GM23338 (cell line): ENCODE results near the gene SGMS2. TPM values are rescaled to one million over a fixed set of nuclear protein-coding genes. Genes with fewer than 3 reads are reported as not detected.

Source experiments
- ATAC-seq: fragments of 200-7000 bp; cut with Tn5 transposase; 3 replicates; pipeline ENCODE4 v1.9.1; 2020
- DNase-seq: peaks from one replicate; pipeline ENCODE4 v3.0.0-alpha.2; 2015; ENCODE audit warnings: low spot score
- H2AFZ ChIP-seq: fragments of 200-600 bp; sonication (generic); 2 replicates; pipeline ENCODE4 v1.8.0; 2016; ENCODE audit warnings: antibody characterized with exemption, mild to moderate bottlenecking, moderate library complexity
- H3F3A ChIP-seq: fragments of 200-600 bp; sonication (generic); replicated peaks from 2 replicates; pipeline ENCODE4 v1.8.0; 2017; ENCODE audit warnings: antibody characterized with exemption, mixed run types, low read depth
- H3K27ac ChIP-seq: fragments of 200-600 bp; sonication (generic); 2 replicates; pipeline ENCODE4 v1.6.1; 2016; ENCODE audit warnings: low read depth
- H3K27me3 ChIP-seq: fragments of 200-600 bp; sonication (generic); 2 replicates; pipeline ENCODE4 v1.8.0; 2016; ENCODE audit warnings: mild to moderate bottlenecking, mixed run types, moderate library complexity; ENCODE audit not compliant: insufficient read depth
- H3K36me3 ChIP-seq: fragments of 200-600 bp; sonication (generic); 2 replicates; pipeline ENCODE4 v1.8.0; 2016; ENCODE audit warnings: mild to moderate bottlenecking; ENCODE audit not compliant: insufficient read depth
- H3K4me1 ChIP-seq: fragments of 200-600 bp; sonication (generic); 2 replicates; pipeline ENCODE4 v1.8.0; 2016; ENCODE audit warnings: mild to moderate bottlenecking, moderate library complexity; ENCODE audit not compliant: insufficient read depth
- H3K4me2 ChIP-seq: fragments of 200-600 bp; sonication (generic); 2 replicates; pipeline ENCODE4 v1.7.1; 2017; ENCODE audit warnings: mixed run types
- H3K4me3 ChIP-seq: fragments of 200-600 bp; sonication (generic); 2 replicates; pipeline ENCODE4 v1.6.1; 2016; ENCODE audit warnings: mixed run types
- H3K79me2 ChIP-seq: fragments of 200-600 bp; sonication (generic); replicated peaks from 2 replicates; pipeline ENCODE4 v1.8.0; 2017; ENCODE audit warnings: mild to moderate bottlenecking; ENCODE audit not compliant: insufficient read depth
- H3K9me2 ChIP-seq: fragments of 200-600 bp; sonication (generic); 2 replicates; pipeline ENCODE4 v1.8.0; 2017; ENCODE audit not compliant: insufficient read depth
- H4K20me1 ChIP-seq: fragments of 200-600 bp; sonication (generic); replicated peaks from 2 replicates; pipeline ENCODE4 v1.8.0; 2017; ENCODE audit warnings: mild to moderate bottlenecking; ENCODE audit not compliant: insufficient read depth
- H3K27ac Mint-ChIP-seq: 2 replicates; pipeline ENCODE4 v1.8.0; 2020; ENCODE audit warnings: inconsistent platforms, mild to moderate bottlenecking, moderate library complexity, mixed read lengths
- H3K27me3 Mint-ChIP-seq: 3 replicates; pipeline ENCODE4 v1.8.0; 2022; ENCODE audit warnings: low read depth, mild to moderate bottlenecking, moderate library complexity, mixed read lengths, inconsistent platforms; ENCODE audit not compliant: insufficient read depth, poor library complexity
- H3K36me3 Mint-ChIP-seq: 3 replicates; pipeline ENCODE4 v1.8.0; 2021; ENCODE audit warnings: low read depth, mild to moderate bottlenecking, inconsistent platforms, moderate library complexity, mixed read lengths
- H3K4me1 Mint-ChIP-seq: 3 replicates; pipeline ENCODE4 v1.8.0; 2020; ENCODE audit warnings: mild to moderate bottlenecking, inconsistent platforms, mixed read lengths
- H3K4me3 Mint-ChIP-seq: 3 replicates; pipeline ENCODE4 v1.8.0; 2021; ENCODE audit warnings: moderate library complexity, mild to moderate bottlenecking, inconsistent platforms, mixed read lengths
- H3K9me3 Mint-ChIP-seq: 3 replicates; pipeline ENCODE4 v1.8.0; 2020; ENCODE audit warnings: moderate library complexity, mild to moderate bottlenecking, inconsistent platforms, mixed read lengths
- CREB1 ChIP-seq: fragments of 250-450 bp; sonication (Bioruptor Pico); IDR thresholded peaks from 2 replicates; pipeline ENCODE4 v1.5.0; 2020; ENCODE audit warnings: low read depth, mild to moderate bottlenecking, moderate library complexity
- EZH2 ChIP-seq: fragments of 200-600 bp; sonication (generic); IDR thresholded peaks from one replicate; pipeline ENCODE4 v1.8.0; 2017; ENCODE audit warnings: antibody characterized with exemption, mild to moderate bottlenecking, low read depth; ENCODE audit not compliant: unreplicated experiment
- JUNB ChIP-seq: IDR thresholded peaks from one replicate; pipeline ENCODE4 v1.6.1; 2016; ENCODE audit warnings: antibody characterized with exemption; ENCODE audit not compliant: unreplicated experiment
- NANOG ChIP-seq: IDR thresholded peaks from 2 replicates; pipeline ENCODE4 v1.6.1; 2016; ENCODE audit warnings: antibody characterized with exemption, borderline replicate concordance
- POLR2AphosphoS5 ChIP-seq: IDR thresholded peaks from 2 replicates; pipeline ENCODE4 v1.6.1; 2016; ENCODE audit warnings: antibody characterized with exemption, low read depth
- STAT1 ChIP-seq: IDR thresholded peaks from one replicate; pipeline ENCODE4 v1.6.1; 2016; ENCODE audit warnings: antibody characterized with exemption; ENCODE audit not compliant: unreplicated experiment
- ZNF462 ChIP-seq: fragments of 250-450 bp; sonication (Bioruptor Pico); IDR thresholded peaks from 2 replicates; pipeline ENCODE4 v1.5.0; 2020; ENCODE audit warnings: mild to moderate bottlenecking, moderate library complexity
- polyA plus RNA-seq: library from polyadenylated mRNA; unstranded; fragments of >200 nt; fragmentation: Nextera tagmentation; extraction: Ambion mirVana; gene quantifications from 2 replicates; pipeline ENCODE4 v1.2.1, GENCODE V29; 2016
- total RNA-seq: library from RNA; depleted of rRNA; stranded (reverse); fragments of >200 nt; shearing (Covaris generic); gene quantifications from 2 replicates; pipeline ENCODE4 v1.2.3, GENCODE V29; 2014
- TF ChIP-seq, protein P1 (sequence below), 2 experiments: fragments of 200-600 bp in 1 of 2; sonication (generic) in 1 of 2; conservative IDR thresholded peaks; 2 replicates each; pipeline versions ENCODE4 v1.5.1 to v1.6.1; 2016 to 2017; ENCODE audit warnings: antibody characterized with exemption in 2 of 2, low read depth in 2 of 2, mild to moderate bottlenecking in 2 of 2, moderate library complexity in 1 of 2

The SGMS2 gene
- total and polyA plus RNA-seq, 2 experiments from 2014 or later, result 0.35 to 1.1 TPM

GRCh38 chr4:107945809-107946208, 121.1 kb downstream of the SGMS2 start (continued):
- TF ChIP-seq, protein P1, sequence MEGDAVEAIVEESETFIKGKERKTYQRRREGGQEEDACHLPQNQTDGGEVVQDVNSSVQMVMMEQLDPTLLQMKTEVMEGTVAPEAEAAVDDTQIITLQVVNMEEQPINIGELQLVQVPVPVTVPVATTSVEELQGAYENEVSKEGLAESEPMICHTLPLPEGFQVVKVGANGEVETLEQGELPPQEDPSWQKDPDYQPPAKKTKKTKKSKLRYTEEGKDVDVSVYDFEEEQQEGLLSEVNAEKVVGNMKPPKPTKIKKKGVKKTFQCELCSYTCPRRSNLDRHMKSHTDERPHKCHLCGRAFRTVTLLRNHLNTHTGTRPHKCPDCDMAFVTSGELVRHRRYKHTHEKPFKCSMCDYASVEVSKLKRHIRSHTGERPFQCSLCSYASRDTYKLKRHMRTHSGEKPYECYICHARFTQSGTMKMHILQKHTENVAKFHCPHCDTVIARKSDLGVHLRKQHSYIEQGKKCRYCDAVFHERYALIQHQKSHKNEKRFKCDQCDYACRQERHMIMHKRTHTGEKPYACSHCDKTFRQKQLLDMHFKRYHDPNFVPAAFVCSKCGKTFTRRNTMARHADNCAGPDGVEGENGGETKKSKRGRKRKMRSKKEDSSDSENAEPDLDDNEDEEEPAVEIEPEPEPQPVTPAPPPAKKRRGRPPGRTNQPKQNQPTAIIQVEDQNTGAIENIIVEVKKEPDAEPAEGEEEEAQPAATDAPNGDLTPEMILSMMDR (conservative IDR thresholded peaks at IDR 0.05; ENCODE audit: low read depth in 2 of 2), result no peak
- TF ChIP-seq STAT1 (no peak), NANOG (no peak)

GRCh38 chr4:107950746-107951540, 126.2 kb downstream of the SGMS2 start:
- H4K20me1 ChIP-seq, result no peaks in the 10 kb centered on the region
- no peaks in the 10 kb centered on the region for H3K27me3 ChIP-seq
- no peak for DNase-seq
- H3K4me3 Mint-ChIP-seq, result no peak overlapping the region
- no peak overlapping the region for H3K4me3 ChIP-seq
- no peaks in the 10 kb centered on the region for H3K79me2 ChIP-seq
- H3K27me3 Mint-ChIP-seq, result peaks cover 2% of the 10 kb centered on the region
- no peak for ATAC-seq
- H3K36me3 Mint-ChIP-seq, result peaks cover 26% of the 10 kb centered on the region; the same call in 2 of the 3 replicates
- H2AFZ ChIP-seq, result no peak overlapping the region
- H3K36me3 ChIP-seq, result peaks cover 3% of the 10 kb centered on the region; the same call in 1 of the 2 replicates
- TF ChIP-seq POLR2AphosphoS5, result no peak
- H3K4me2 ChIP-seq, result no peak overlapping the region
- H3K27ac Mint-ChIP-seq, result no peak overlapping the region
- peaks cover 11% of the 10 kb centered on the region for H3K9me3 Mint-ChIP-seq
- 0 out of 2 replicates have a peak, but pooled peaks cover 3% of the 10 kb centered on the region for H3K9me2 ChIP-seq
- H3K4me1 ChIP-seq, result no peaks in the 10 kb centered on the region
- no peak overlapping the region for H3K27ac ChIP-seq
- H3F3A ChIP-seq, result no peaks in the 10 kb centered on the region
- no peaks in the 10 kb centered on the region for H3K4me1 Mint-ChIP-seq

DNA sequence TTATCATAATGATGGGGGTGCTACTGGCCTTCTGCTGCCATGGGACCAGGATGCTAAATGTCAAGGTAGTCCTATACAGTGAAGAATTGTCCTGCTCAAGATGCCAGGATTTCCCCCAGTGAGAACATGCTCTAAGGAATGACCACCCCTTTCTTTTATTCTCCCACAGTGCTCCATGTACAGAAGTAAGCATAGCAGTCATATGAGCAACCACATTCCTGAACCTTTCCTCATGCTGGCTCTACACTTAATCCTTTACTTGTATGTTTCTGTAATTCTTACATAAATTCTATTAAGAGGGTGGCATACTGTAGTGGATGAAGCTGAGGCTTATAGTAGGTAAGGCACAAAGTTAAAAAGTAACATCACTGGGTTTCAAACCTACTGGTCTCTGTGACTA, 126.8 kb downstream of the SGMS2 start:
- no peak overlapping the region for H3K27ac Mint-ChIP-seq
- DNase-seq (no peak), ATAC-seq (no peak)
- H3K4me3 Mint-ChIP-seq, result no peak overlapping the region
- H3K36me3 Mint-ChIP-seq, result peaks cover 32% of the 10 kb centered on the region
- H3K9me2 ChIP-seq, result 0 out of 2 replicates have a peak, but pooled peaks cover 3% of the 10 kb centered on the region
- peaks cover 17% of the 10 kb centered on the region for H3K9me3 Mint-ChIP-seq
- peaks cover 6% of the 10 kb centered on the region; the same call in 1 of the 2 replicates for H3K36me3 ChIP-seq
- H3K79me2 ChIP-seq, result no peaks in the 10 kb centered on the region
- H3K27me3 Mint-ChIP-seq, result peaks cover 2% of the 10 kb centered on the region
- no peaks in the 10 kb centered on the region for H3K4me1 Mint-ChIP-seq
- no peak overlapping the region for H3K4me3 ChIP-seq
- no peaks in the 10 kb centered on the region for H3F3A ChIP-seq
- H4K20me1 ChIP-seq, result no peaks in the 10 kb centered on the region
- no peak overlapping the region for H3K4me2 ChIP-seq
- no peaks in the 10 kb centered on the region for H3K27me3 ChIP-seq
- H2AFZ ChIP-seq, result no peak overlapping the region
- no peaks in the 10 kb centered on the region for H3K4me1 ChIP-seq
- H3K27ac ChIP-seq, result no peak overlapping the region
- no peak for TF ChIP-seq JUNB
- no peak for TF ChIP-seq STAT1
- TF ChIP-seq, protein P1 (conservative IDR thresholded peaks at IDR 0.05; ENCODE audit: low read depth in 2 of 2), result no peak
- no peak for TF ChIP-seq EZH2
- TF ChIP-seq CREB1 (CRISPR knock-in tag), result no peak
- TF ChIP-seq ZNF462 (CRISPR knock-in tag), result no peak
